ENCODE measurements around the gene RPN1. TPM values are rescaled to one million over a fixed set of nuclear protein-coding genes. Genes with fewer than 3 reads are reported as not detected.

Gene RPN1
- total and polyA plus RNA-seq, 2 of the 8 experiments (the other 6 are each of a cell fraction or from before 2014, with no cell fraction given) = 165 to 211 TPM

DNA sequence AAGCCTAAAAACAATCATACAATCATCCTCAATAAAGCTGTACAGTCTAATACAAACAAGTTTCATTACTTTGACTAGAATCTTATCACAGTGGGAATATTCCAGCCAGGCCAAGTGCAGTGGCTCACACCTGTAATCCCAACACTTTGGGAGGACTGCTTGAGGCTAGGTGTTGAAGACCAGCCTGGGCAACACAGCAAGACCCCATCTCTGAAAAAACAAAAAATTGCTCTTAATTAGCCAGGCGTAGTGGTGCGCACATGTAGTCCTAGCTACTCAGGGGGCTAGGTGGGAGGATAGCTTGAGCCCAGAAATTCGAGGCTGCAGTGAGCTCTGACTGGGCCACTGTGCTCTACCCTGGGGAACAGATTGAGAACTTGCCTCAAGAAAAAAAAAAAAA, 3.3 kb downstream of the RPN1 start (continued):
- TF ChIP-seq NRF1 (IDR thresholded peaks at IDR 0.05; ENCODE audit: low read depth, low read length) = no peak
- TF ChIP-seq, protein P1, sequence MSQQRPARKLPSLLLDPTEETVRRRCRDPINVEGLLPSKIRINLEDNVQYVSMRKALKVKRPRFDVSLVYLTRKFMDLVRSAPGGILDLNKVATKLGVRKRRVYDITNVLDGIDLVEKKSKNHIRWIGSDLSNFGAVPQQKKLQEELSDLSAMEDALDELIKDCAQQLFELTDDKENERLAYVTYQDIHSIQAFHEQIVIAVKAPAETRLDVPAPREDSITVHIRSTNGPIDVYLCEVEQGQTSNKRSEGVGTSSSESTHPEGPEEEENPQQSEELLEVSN (IDR thresholded peaks at IDR 0.05) = no peak
- TF ChIP-seq TAF7 (optimal IDR thresholded peaks at IDR 0.05; ENCODE audit: borderline replicate concordance, low read depth, low read length) = no peak
- TF ChIP-seq CBX5 (IDR thresholded peaks at IDR 0.05; ENCODE audit: low read depth, low read length) = no peak
